Thoracic aorta (tissue), 2 donors: ENCODE results near the gene HACL1. TPM values are rescaled to one million over a fixed set of nuclear protein-coding genes. Genes with fewer than 3 reads are reported as not detected.

Experiments used
- ATAC-seq: fragments of 150-250 bp; one replicate; pipeline ENCODE4 v1.8.0; 2017; ENCODE audit warnings: low read depth; ENCODE audit not compliant: insufficient number of reproducible peaks, low FRiP score
- DNase-seq: peaks from one replicate; pipeline ENCODE4 v3.0.0-alpha.2; 2020; ENCODE audit warnings: low spot score
- H3K27ac ChIP-seq, 2 donors: fragments of 200-600 bp; sonication (generic); 1 replicate in 1 of 2; 2 replicates in 1 of 2; pipeline ENCODE4 v1.5.1; 2016; ENCODE audit warnings: mild to moderate bottlenecking in 2 of 2, moderate library complexity in 2 of 2
- H3K27me3 ChIP-seq: fragments of 200-600 bp; sonication (generic); replicated peaks from 2 replicates; pipeline ENCODE4 v1.6.0; 2016; ENCODE audit warnings: mild to moderate bottlenecking; ENCODE audit not compliant: insufficient read depth
- H3K36me3 ChIP-seq: fragments of 200-600 bp; sonication (generic); one replicate; pipeline ENCODE4 v1.5.1; 2016
- H3K4me1 ChIP-seq, 2 donors: fragments of 200-600 bp; sonication (generic); 1 replicate in 1 of 2; 2 replicates in 1 of 2; pipeline versions ENCODE4 v1.5.1 to v1.6.0; 2016; ENCODE audit warnings: low read depth in 2 of 2, mild to moderate bottlenecking in 1 of 2; ENCODE audit not compliant: control insufficient read depth in 1 of 2
- H3K4me3 ChIP-seq: fragments of 200-600 bp; sonication (generic); 2 replicates; pipeline ENCODE4 v1.5.1; 2016; ENCODE audit warnings: mild to moderate bottlenecking
- H3K9me3 ChIP-seq: fragments of 200-600 bp; sonication (generic); 2 replicates; pipeline ENCODE4 v1.5.1; 2016
- CTCF ChIP-seq: fragments of 200-600 bp; sonication (generic); IDR thresholded peaks from one replicate; pipeline ENCODE4 v1.5.1; 2019; ENCODE audit warnings: antibody characterized with exemption
- total RNA-seq, 2 donors: library from RNA; depleted of rRNA; stranded (reverse); fragments of >200 nt; gene quantifications; one replicate each; pipeline versions ENCODE4 v1.1.0 to v1.2.3, GENCODE V29; 2016

Gene HACL1
- total RNA-seq, 2 donors from 2014 or later, result 14.5 to 21.6 TPM

GRCh38 chr3:15585111-15585845 is 16.1 kb downstream of the HACL1 start:
- no peak for TF ChIP-seq CTCF
- H3K4me3 ChIP-seq, result no peak overlapping the region
- H3K27me3 ChIP-seq, result no peaks in the 10 kb centered on the region
- DNase-seq (no peak), ATAC-seq (no peak)
- peaks cover 6 to 8% of the 10 kb centered on the region in 2 donors for H3K4me1 ChIP-seq
- no peaks in the 10 kb centered on the region for H3K9me3 ChIP-seq
- no peak overlapping the region for H3K27ac ChIP-seq
- H3K36me3 ChIP-seq, result peaks cover 28% of the 10 kb centered on the region

- H3K9me3 ChIP-seq, result no peaks in the 10 kb centered on the region
- H3K4me1 ChIP-seq, result peaks cover 19 to 23% of the 10 kb centered on the region in 2 donors
- no peak overlapping the region for H3K4me3 ChIP-seq
- H3K27me3 ChIP-seq, result no peaks in the 10 kb centered on the region
- TF ChIP-seq CTCF, result no peak
- ATAC-seq (no peak), DNase-seq (no peak)
- peaks cover 12% of the 10 kb centered on the region for H3K36me3 ChIP-seq
- H3K27ac ChIP-seq, result no peak overlapping the region
Observed at GRCh38 chr3:15581471-15582394, 19.6 kb downstream of the HACL1 start.

- ATAC-seq (no peak), DNase-seq (no peak)
- Histone ChIP-seq H3K4me1 (peaks cover 13 to 15% of the 10 kb centered on the region in 2 donors), H3K27me3 (no peaks in the 10 kb centered on the region), H3K36me3 (peaks cover 15% of the 10 kb centered on the region), H3K4me3 (no peak overlapping the region), H3K27ac (peak overlapping the region in 1 of 2 donors; percentile 32), H3K9me3 (no peaks in the 10 kb centered on the region)
- no peak for TF ChIP-seq CTCF
Observed at GRCh38 chr3:15579051-15579450, 22.3 kb downstream of the HACL1 start.

- H3K27ac ChIP-seq, result peak overlapping the region in 1 of 2 donors; percentile 32
- TF ChIP-seq CTCF, result no peak
- ATAC-seq, result no peak
- no peak overlapping the region for H3K4me3 ChIP-seq
- no peaks in the 10 kb centered on the region for H3K9me3 ChIP-seq
- no peak for DNase-seq
- peaks cover 18% of the 10 kb centered on the region for H3K36me3 ChIP-seq
- peaks cover 13 to 15% of the 10 kb centered on the region in 2 donors for H3K4me1 ChIP-seq
- H3K27me3 ChIP-seq, result no peaks in the 10 kb centered on the region
Observed at GRCh38 chr3:15578289-15578867, 23.0 kb downstream of the HACL1 start.

GRCh38 chr3:15576475-15576874 is 24.9 kb downstream of the HACL1 start:
- H3K36me3 ChIP-seq, result peaks cover 9% of the 10 kb centered on the region

More at GRCh38 chr3:15576475-15576874, 24.9 kb downstream of the HACL1 start:
- ATAC-seq, result no peak
- TF ChIP-seq CTCF, result no peak
- no peaks in the 10 kb centered on the region for H3K27me3 ChIP-seq
- no peaks in the 10 kb centered on the region for H3K9me3 ChIP-seq
- no peak overlapping the region for H3K27ac ChIP-seq
- DNase-seq, result no peak
- H3K4me3 ChIP-seq, result no peak overlapping the region
- H3K4me1 ChIP-seq, result peaks cover 13 to 15% of the 10 kb centered on the region in 2 donors
